Ovary (tissue), 3 donors: Measurements from ENCODE around the gene PRMT3.

Experiments
- EP300 ChIP-seq: sonication (generic); formaldehyde crosslinking; IDR thresholded peaks from one replicate; pipeline ENCODE4 v1.6.1; 2017; ENCODE audit warnings: antibody characterized with exemption
- POLR2A ChIP-seq: fragments of 450-650 bp; IDR thresholded peaks from one replicate; pipeline ENCODE4 v1.6.1; 2017; ENCODE audit warnings: antibody characterized with exemption, mild to moderate bottlenecking, moderate library complexity
- TF ChIP-seq, protein P1 (sequence below), 3 donors: fragments of 450-650 bp in 2 of 3; fragments of 200-600 bp in 1 of 3; IDR thresholded peaks; one replicate each; pipeline versions ENCODE4 v1.5.1 to v1.8.0; 2016 to 2022; ENCODE audit warnings: antibody characterized with exemption in 3 of 3, mild to moderate bottlenecking in 1 of 3
- donor health status: DM: no; HTN: no; CAD: no.

- TF ChIP-seq, protein P1, sequence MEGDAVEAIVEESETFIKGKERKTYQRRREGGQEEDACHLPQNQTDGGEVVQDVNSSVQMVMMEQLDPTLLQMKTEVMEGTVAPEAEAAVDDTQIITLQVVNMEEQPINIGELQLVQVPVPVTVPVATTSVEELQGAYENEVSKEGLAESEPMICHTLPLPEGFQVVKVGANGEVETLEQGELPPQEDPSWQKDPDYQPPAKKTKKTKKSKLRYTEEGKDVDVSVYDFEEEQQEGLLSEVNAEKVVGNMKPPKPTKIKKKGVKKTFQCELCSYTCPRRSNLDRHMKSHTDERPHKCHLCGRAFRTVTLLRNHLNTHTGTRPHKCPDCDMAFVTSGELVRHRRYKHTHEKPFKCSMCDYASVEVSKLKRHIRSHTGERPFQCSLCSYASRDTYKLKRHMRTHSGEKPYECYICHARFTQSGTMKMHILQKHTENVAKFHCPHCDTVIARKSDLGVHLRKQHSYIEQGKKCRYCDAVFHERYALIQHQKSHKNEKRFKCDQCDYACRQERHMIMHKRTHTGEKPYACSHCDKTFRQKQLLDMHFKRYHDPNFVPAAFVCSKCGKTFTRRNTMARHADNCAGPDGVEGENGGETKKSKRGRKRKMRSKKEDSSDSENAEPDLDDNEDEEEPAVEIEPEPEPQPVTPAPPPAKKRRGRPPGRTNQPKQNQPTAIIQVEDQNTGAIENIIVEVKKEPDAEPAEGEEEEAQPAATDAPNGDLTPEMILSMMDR (IDR thresholded peaks at IDR 0.05), result no peak
- TF ChIP-seq POLR2A (no peak), EP300 (no peak)
These were observed 92.0 kb downstream of the PRMT3 start for GRCh38 chr11:20479513-20479912.
